ENCODE results near the gene CENPS.

The CENPS gene

GRCh38 chr1:10428984-10429383 is 1.2 kb upstream of the CENPS start:
- TF ChIP-seq EZH2 (IDR thresholded peaks at IDR 0.05) (no peak), POLR2AphosphoS5 (IDR thresholded peaks at IDR 0.05; ENCODE audit: borderline replicate concordance, low read depth, low read length) (no peak), FOXP2 (optimal IDR thresholded peaks at IDR 0.05; ENCODE audit: control extremely low read depth, extremely low read length, insufficient read depth) (no peak)
- H3K9ac ChIP-seq (ENCODE audit: insufficient read length): no peak overlapping the region
- no peak overlapping the region for H3K4me3 ChIP-seq

GRCh38 chr1:10429868-10430215 is 391 bp upstream of the CENPS start:
- no peak for DNase-seq (ENCODE audit: low read depth, low spot score)
- TF ChIP-seq POLR2AphosphoS5 (IDR thresholded peaks at IDR 0.05; ENCODE audit: borderline replicate concordance, low read depth, low read length): no peak
- H3K9ac ChIP-seq (ENCODE audit: insufficient read length): peak overlapping the region; percentile 92
- peak overlapping the region; percentile 99 for H3K4me3 ChIP-seq
- no peaks in the 10 kb centered on the region for H3K9me3 ChIP-seq (ENCODE audit: low read depth, low read length)
- H3K27ac ChIP-seq: no peak overlapping the region
- H3K36me3 ChIP-seq (ENCODE audit: insufficient read depth, low read length): no peaks in the 10 kb centered on the region

More at GRCh38 chr1:10428984-10429383, 1.2 kb upstream of the CENPS start:
- Histone ChIP-seq H3K36me3 (ENCODE audit: insufficient read depth, low read length) (no peaks in the 10 kb centered on the region), H3K9me3 (ENCODE audit: low read depth, low read length) (no peaks in the 10 kb centered on the region), H3K27ac (no peak overlapping the region)
- DNase-seq (ENCODE audit: low read depth, low spot score): no peak

GRCh38 chr1:10431070-10431730 is 967 bp downstream of the CENPS start:
- no peak for DNase-seq (ENCODE audit: low read depth, low spot score)
- H3K27ac ChIP-seq: no peak overlapping the region
- H3K4me3 ChIP-seq: peak overlapping the region; percentile 99
- H3K36me3 ChIP-seq (ENCODE audit: insufficient read depth, low read length): no peaks in the 10 kb centered on the region
- peak overlapping the region; percentile 92 for H3K9ac ChIP-seq (ENCODE audit: insufficient read length)
- H3K9me3 ChIP-seq (ENCODE audit: low read depth, low read length): no peaks in the 10 kb centered on the region
- TF ChIP-seq POLR2AphosphoS5 (IDR thresholded peaks at IDR 0.05; ENCODE audit: borderline replicate concordance, low read depth, low read length) (no peak), FOXP2 (optimal IDR thresholded peaks at IDR 0.05; ENCODE audit: control extremely low read depth, extremely low read length, insufficient read depth) (no peak), EZH2 (IDR thresholded peaks at IDR 0.05) (no peak)

DNA sequence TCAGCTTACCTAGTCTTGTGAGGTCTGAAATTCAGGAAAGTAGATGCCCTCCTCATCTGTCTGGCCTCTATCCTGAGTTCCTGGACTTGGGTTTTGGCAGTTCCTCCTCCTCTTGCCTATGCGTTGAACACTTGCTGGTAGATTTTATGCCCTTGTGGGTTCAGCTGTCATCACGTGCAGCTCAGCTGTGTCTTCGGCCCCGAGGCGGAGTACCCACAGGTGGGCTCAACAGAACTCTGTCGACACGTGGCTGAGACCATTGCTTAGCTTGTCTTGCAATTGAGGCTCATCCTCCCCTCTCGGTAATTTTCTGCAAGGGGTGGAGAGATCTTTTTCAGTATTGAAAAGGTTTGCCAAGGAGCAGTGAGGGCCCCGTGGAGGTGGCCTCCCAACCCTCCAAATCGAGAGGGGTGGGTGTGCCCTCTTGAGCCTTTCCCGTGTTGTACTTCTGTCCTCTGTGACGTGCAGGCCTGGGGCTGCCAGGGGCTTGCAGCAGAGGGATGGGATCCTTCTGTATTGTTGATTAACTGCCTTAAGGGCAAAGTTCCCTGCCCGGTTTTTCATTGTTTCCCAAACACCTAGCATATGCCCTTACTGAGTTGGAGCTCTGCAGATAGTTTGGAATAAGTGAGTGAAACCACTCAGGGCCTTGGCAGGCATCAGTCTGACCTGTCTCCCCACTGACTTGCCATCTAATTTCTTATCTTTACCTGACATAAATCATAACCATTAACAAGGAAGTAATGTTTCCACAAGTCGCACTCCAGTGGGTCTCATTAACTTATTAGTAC is 2.9 kb downstream of the CENPS start:
- no peaks in the 10 kb centered on the region for H3K36me3 ChIP-seq (ENCODE audit: insufficient read depth, low read length)
- DNase-seq (ENCODE audit: low read depth, low spot score): no peak
- H3K4me3 ChIP-seq: no peak overlapping the region
- no peaks in the 10 kb centered on the region for H3K9me3 ChIP-seq (ENCODE audit: low read depth, low read length)
- no peak for TF ChIP-seq FOXP2 (optimal IDR thresholded peaks at IDR 0.05; ENCODE audit: control extremely low read depth, extremely low read length, insufficient read depth)
- TF ChIP-seq EZH2 (IDR thresholded peaks at IDR 0.05): no peak
- TF ChIP-seq POLR2AphosphoS5 (IDR thresholded peaks at IDR 0.05; ENCODE audit: borderline replicate concordance, low read depth, low read length): no peak
- H3K27ac ChIP-seq: no peak overlapping the region
- H3K9ac ChIP-seq (ENCODE audit: insufficient read length): no peak overlapping the region

GRCh38 chr1:10433790-10434189 is 3.6 kb downstream of the CENPS start:
- Histone ChIP-seq H3K27ac (no peak overlapping the region), H3K9ac (ENCODE audit: insufficient read length) (no peak overlapping the region), H3K4me3 (no peak overlapping the region)

DNA sequence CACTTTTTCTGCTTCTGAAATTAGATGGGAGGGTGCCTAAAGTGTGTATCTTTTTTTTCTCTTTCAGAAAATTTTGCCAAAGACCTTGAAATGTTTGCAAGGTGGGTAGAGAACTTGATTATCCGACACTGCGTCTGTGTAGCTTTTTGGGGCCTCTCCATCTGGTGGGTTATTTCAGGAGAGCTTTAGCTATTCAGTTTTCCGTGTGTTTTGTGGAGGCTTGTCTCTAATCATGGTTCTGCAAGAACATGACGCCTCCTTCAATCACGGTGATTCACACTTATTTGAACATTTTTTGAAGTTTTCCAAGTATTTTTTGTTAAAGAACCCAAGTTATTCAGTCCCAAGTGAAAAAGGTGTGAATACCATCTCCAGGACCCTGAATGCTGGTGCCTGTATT is 4.4 kb downstream of the CENPS start:
- Histone ChIP-seq H3K4me3 (no peak overlapping the region), H3K9ac (ENCODE audit: insufficient read length) (no peak overlapping the region), H3K36me3 (ENCODE audit: insufficient read depth, low read length) (no peaks in the 10 kb centered on the region), H3K9me3 (ENCODE audit: low read depth, low read length) (no peaks in the 10 kb centered on the region), H3K27ac (no peak overlapping the region)
- no peak for DNase-seq (ENCODE audit: low read depth, low spot score)
- no peak for TF ChIP-seq EZH2 (IDR thresholded peaks at IDR 0.05)
- TF ChIP-seq FOXP2 (optimal IDR thresholded peaks at IDR 0.05; ENCODE audit: control extremely low read depth, extremely low read length, insufficient read depth): no peak
- no peak for TF ChIP-seq POLR2AphosphoS5 (IDR thresholded peaks at IDR 0.05; ENCODE audit: borderline replicate concordance, low read depth, low read length)

More at GRCh38 chr1:10433790-10434189, 3.6 kb downstream of the CENPS start:
- Histone ChIP-seq H3K36me3 (ENCODE audit: insufficient read depth, low read length) (no peaks in the 10 kb centered on the region), H3K9me3 (ENCODE audit: low read depth, low read length) (no peaks in the 10 kb centered on the region)
- DNase-seq (ENCODE audit: low read depth, low spot score): no peak
- no peak for TF ChIP-seq EZH2 (IDR thresholded peaks at IDR 0.05)
- no peak for TF ChIP-seq FOXP2 (optimal IDR thresholded peaks at IDR 0.05; ENCODE audit: control extremely low read depth, extremely low read length, insufficient read depth)
- no peak for TF ChIP-seq POLR2AphosphoS5 (IDR thresholded peaks at IDR 0.05; ENCODE audit: borderline replicate concordance, low read depth, low read length)

- TF ChIP-seq EZH2 (IDR thresholded peaks at IDR 0.05) (no peak), POLR2AphosphoS5 (IDR thresholded peaks at IDR 0.05; ENCODE audit: borderline replicate concordance, low read depth, low read length) (no peak), FOXP2 (optimal IDR thresholded peaks at IDR 0.05; ENCODE audit: control extremely low read depth, extremely low read length, insufficient read depth) (no peak)
- H3K9ac ChIP-seq (ENCODE audit: insufficient read length): no peak overlapping the region
- DNase-seq (ENCODE audit: low read depth, low spot score): no peak
- H3K27ac ChIP-seq: no peak overlapping the region
- no peaks in the 10 kb centered on the region for H3K9me3 ChIP-seq (ENCODE audit: low read depth, low read length)
- no peak overlapping the region for H3K4me3 ChIP-seq
- peaks cover 6% of the 10 kb centered on the region; the same call in 1 of the 2 replicates for H3K36me3 ChIP-seq (ENCODE audit: insufficient read depth, low read length)
Measured at GRCh38 chr1:10437052-10437451, 6.8 kb downstream of the CENPS start.

GRCh38 chr1:10438677-10439163 is 8.5 kb downstream of the CENPS start:
- Histone ChIP-seq H3K36me3 (ENCODE audit: insufficient read depth, low read length) (peaks cover 6% of the 10 kb centered on the region; the same call in 1 of the 2 replicates), H3K4me3 (no peak overlapping the region), H3K9ac (ENCODE audit: insufficient read length) (peak overlapping the region; percentile 2), H3K9me3 (ENCODE audit: low read depth, low read length) (no peaks in the 10 kb centered on the region), H3K27ac (no peak overlapping the region)
- no peak for TF ChIP-seq EZH2 (IDR thresholded peaks at IDR 0.05)
- TF ChIP-seq POLR2AphosphoS5 (IDR thresholded peaks at IDR 0.05; ENCODE audit: borderline replicate concordance, low read depth, low read length): no peak
- DNase-seq (ENCODE audit: low read depth, low spot score): no peak

All from SK-N-MC (cell line).